ENCODE measurements around the gene GDPGP1. TPM values are rescaled to one million over a fixed set of nuclear protein-coding genes. Genes with fewer than 3 reads are reported as not detected.
A peak's percentile ranks its signal among the peaks of the same experiment; 100 is the strongest.

The GDPGP1 gene
- total RNA-seq, 2 experiments from 2014 or later = 1.5 to 3.6 TPM

DNA sequence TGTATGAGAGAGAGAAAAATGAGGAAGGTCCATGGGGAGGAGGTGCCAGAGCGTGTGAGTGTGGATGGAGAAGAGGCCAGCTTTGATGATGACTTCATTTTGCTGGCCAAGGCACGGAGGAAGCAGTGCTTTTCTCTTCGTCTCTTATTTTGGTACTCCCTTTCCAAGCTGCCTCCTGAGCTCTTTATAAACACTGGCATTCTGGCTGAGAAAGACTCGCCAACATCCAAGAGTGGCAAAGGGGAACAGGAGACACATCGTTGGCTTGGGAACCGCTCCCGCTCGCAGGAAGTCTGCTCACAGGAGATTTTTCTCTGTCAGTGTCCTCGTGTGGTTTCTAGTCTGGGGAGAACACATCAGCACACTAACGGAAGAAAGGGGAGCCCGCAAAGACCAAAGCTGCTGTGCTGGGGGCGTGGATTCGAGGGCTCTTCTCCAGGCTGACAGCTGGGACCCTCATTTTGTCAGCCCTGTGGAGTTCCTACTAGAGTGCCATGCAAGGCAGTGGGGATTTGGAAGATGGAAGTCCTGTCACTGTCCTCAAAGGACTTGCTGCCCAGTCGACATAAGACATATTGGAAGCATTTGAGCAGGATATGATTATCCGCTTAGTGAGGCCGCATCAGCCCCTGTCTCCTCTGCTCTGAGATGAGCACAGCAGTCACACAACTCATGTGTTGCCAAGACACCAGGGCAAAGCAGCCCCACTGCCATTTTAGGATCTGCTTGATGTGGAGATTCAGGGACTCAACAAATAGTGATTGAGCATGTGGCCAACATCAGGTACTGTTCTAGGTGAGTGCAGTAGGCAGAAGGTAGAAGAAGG, 40.8 kb upstream of the GDPGP1 start:
- peaks cover 22% of the 10 kb centered on the region for H3K4me1 Mint-ChIP-seq (ENCODE audit: low read depth)
- intact Hi-C loops (cut with micrococcal nuclease) = no loop called here
- peak; percentile 26 for DNase-seq
- H3K27ac Mint-ChIP-seq = peak overlapping the region; percentile 65
- CTCF ChIA-PET = interaction anchor here (0.7 to 1.4 kb wide), 6 partner anchors 10 to 90 kb away, joined by 3 to 6 read pairs (median 3); no protein-coding TSS in a partner anchor
- H3K4me3 Mint-ChIP-seq = no peak overlapping the region
- H3K9me3 Mint-ChIP-seq = no peaks in the 10 kb centered on the region
- no peaks in the 10 kb centered on the region for H3K27me3 Mint-ChIP-seq (ENCODE audit: low read depth)
- no peaks in the 10 kb centered on the region for H3K36me3 Mint-ChIP-seq (ENCODE audit: low read depth)

DNA sequence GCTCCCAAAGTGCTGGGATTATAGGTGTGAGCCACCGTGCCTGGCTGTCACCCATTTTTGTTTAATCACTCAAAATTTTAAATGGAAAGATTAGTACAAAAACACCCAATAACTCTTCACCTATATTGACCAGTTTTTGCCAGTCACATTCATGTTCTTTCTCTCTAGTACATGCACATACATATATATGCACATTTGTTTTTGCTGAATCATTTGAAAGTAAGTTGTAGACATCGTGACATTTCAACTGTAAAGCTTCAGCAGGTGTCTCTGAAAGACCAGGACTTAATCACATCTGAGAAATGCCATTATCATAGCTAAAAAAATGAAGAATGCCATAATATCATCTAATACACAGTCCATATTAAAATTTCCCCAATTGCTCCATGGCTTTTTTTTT, 39.4 kb upstream of the GDPGP1 start:
- H3K27ac Mint-ChIP-seq = no peak overlapping the region
- H3K4me1 Mint-ChIP-seq (ENCODE audit: low read depth) = peaks cover 22% of the 10 kb centered on the region
- H3K9me3 Mint-ChIP-seq = no peaks in the 10 kb centered on the region
- DNase-seq = no peak
- CTCF ChIA-PET = interaction anchor here (0.6 to 1.6 kb wide), 6 partner anchors 22 to 999 kb away, joined by 3 to 6 read pairs (median 4); no protein-coding TSS in a partner anchor
- no peaks in the 10 kb centered on the region for H3K36me3 Mint-ChIP-seq (ENCODE audit: low read depth)
- no peaks in the 10 kb centered on the region for H3K27me3 Mint-ChIP-seq (ENCODE audit: low read depth)
- H3K4me3 Mint-ChIP-seq = no peak overlapping the region
- intact Hi-C loops (cut with micrococcal nuclease) = no loop called here

GRCh38 chr15:90200534-90201129, 33.4 kb upstream of the GDPGP1 start:
- DNase-seq = no peak
- Mint-ChIP-seq H3K9me3 (no peaks in the 10 kb centered on the region), H3K36me3 (ENCODE audit: low read depth) (no peaks in the 10 kb centered on the region), H3K4me3 (peak overlapping the region; percentile 77), H3K4me1 (ENCODE audit: low read depth) (peaks cover 10% of the 10 kb centered on the region), H3K27me3 (ENCODE audit: low read depth) (peaks cover 2% of the 10 kb centered on the region), H3K27ac (peak overlapping the region; percentile 75)
- CTCF ChIA-PET = interaction anchor here (0.6 to 1.7 kb wide), 6 partner anchors 9 to 103 kb away, joined by 3 to 6 read pairs (median 4); no protein-coding TSS in a partner anchor
- intact Hi-C loops (cut with micrococcal nuclease) = loop anchor here (1.0 kb wide), 1 partner anchor 33 kb away; the partner anchor contains the start of gene CIB1

DNA sequence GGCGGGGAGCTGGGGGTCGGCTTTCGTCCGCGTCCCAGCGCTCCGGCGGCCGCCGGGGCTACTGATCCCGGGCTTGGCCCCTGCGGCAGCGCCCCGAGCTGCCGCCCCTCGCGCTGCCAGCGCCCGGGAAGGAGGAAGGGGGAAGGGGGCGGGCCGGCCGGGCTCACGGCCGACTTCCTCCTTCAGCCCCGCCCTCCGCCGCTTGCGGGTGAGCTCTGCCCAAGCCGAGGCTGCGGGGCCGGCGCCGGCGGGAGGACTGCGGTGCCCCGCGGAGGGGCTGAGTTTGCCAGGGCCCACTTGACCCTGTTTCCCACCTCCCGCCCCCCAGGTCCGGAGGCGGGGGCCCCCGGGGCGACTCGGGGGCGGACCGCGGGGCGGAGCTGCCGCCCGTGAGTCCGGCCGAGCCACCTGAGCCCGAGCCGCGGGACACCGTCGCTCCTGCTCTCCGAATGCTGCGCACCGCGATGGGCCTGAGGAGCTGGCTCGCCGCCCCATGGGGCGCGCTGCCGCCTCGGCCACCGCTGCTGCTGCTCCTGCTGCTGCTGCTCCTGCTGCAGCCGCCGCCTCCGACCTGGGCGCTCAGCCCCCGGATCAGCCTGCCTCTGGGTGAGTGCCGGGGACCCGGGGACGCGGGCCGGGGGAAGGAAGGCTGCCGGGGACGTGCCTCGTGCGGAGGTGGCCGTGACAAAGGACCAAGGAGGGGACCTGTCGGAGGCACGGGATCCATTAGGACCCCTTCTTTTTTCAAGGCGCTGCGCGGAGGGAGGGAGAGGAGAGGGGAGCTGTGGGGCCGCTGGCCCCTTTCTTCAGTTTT, 32.7 kb upstream of the GDPGP1 start, which contains the start of gene SEMA4B:
SEMA4B (plus strand) TSS at position 201 of the 814 bp plus-strand sequence; CDS start at position 450, 249 bp downstream.
- Mint-ChIP-seq H3K27ac (peak within 1 kb of the TSS; percentile 75), H3K4me3 (peak within 1 kb of the TSS; percentile 77), H3K9me3 (no peaks in the 10 kb centered on the region), H3K4me1 (ENCODE audit: low read depth) (peaks cover 11% of the 10 kb centered on the region), H3K27me3 (ENCODE audit: low read depth) (peaks cover 2% of the 10 kb centered on the region), H3K36me3 (ENCODE audit: low read depth) (no peaks in the 10 kb centered on the region)
- DNase-seq = peak; percentile 72
- CTCF ChIA-PET = interaction anchor here (0.6 to 1.7 kb wide), 7 partner anchors 10 to 102 kb away, joined by 3 to 6 read pairs (median 4); no protein-coding TSS in a partner anchor
- intact Hi-C loops (cut with micrococcal nuclease) = loop anchor here (1.0 kb wide), 1 partner anchor 32 kb away; the partner anchor contains the start of gene CIB1

- peaks cover 2% of the 10 kb centered on the region for H3K27me3 Mint-ChIP-seq (ENCODE audit: low read depth)
- no peak overlapping the region for H3K27ac Mint-ChIP-seq
- H3K4me3 Mint-ChIP-seq = peak overlapping the region; percentile 69
- no peak for DNase-seq
- peaks cover 14% of the 10 kb centered on the region for H3K4me1 Mint-ChIP-seq (ENCODE audit: low read depth)
- intact Hi-C loops (cut with micrococcal nuclease) = loop anchor here (1.0 kb wide), 1 partner anchor 31 kb away; the partner anchor contains the start of gene CIB1
- no peaks in the 10 kb centered on the region for H3K36me3 Mint-ChIP-seq (ENCODE audit: low read depth)
- H3K9me3 Mint-ChIP-seq = no peaks in the 10 kb centered on the region
- CTCF ChIA-PET = interaction anchor here (0.6 to 2.4 kb wide), 7 partner anchors 9 to 65 kb away, joined by 3 to 8 read pairs (median 4); no protein-coding TSS in a partner anchor
Measured at GRCh38 chr15:90201944-90202375, 32.0 kb upstream of the GDPGP1 start.

GRCh38 chr15:90202929-90203328, 31.1 kb upstream of the GDPGP1 start:
- Mint-ChIP-seq H3K36me3 (ENCODE audit: low read depth) (no peaks in the 10 kb centered on the region), H3K9me3 (no peaks in the 10 kb centered on the region), H3K27me3 (ENCODE audit: low read depth) (peaks cover 2% of the 10 kb centered on the region), H3K27ac (no peak overlapping the region), H3K4me1 (ENCODE audit: low read depth) (peaks cover 14% of the 10 kb centered on the region), H3K4me3 (peak overlapping the region; percentile 76)
- intact Hi-C loops (cut with micrococcal nuclease) = no loop called here
- CTCF ChIA-PET = interaction anchor here (0.6 to 2.4 kb wide), 6 partner anchors 10 to 226 kb away, joined by 3 to 8 read pairs (median 3); no protein-coding TSS in a partner anchor
- DNase-seq = no peak

- Mint-ChIP-seq H3K36me3 (ENCODE audit: low read depth) (no peaks in the 10 kb centered on the region), H3K27ac (no peak overlapping the region), H3K9me3 (no peaks in the 10 kb centered on the region), H3K27me3 (ENCODE audit: low read depth) (peaks cover 2% of the 10 kb centered on the region), H3K4me3 (no peak overlapping the region), H3K4me1 (ENCODE audit: low read depth) (peaks cover 14% of the 10 kb centered on the region)
- DNase-seq = no peak
- intact Hi-C loops (cut with micrococcal nuclease) = no loop called here
- CTCF ChIA-PET = interaction anchor here (0.6 to 2.4 kb wide), 5 partner anchors 11 to 227 kb away, joined by 3 to 8 read pairs (median 3); no protein-coding TSS in a partner anchor
Measured at GRCh38 chr15:90203473-90203872, 30.5 kb upstream of the GDPGP1 start.

- no peak overlapping the region for H3K27ac Mint-ChIP-seq
- no peak overlapping the region for H3K4me3 Mint-ChIP-seq
- intact Hi-C loops (cut with micrococcal nuclease) = no loop called here
- peaks cover 14% of the 10 kb centered on the region for H3K4me1 Mint-ChIP-seq (ENCODE audit: low read depth)
- H3K9me3 Mint-ChIP-seq = no peaks in the 10 kb centered on the region
- H3K27me3 Mint-ChIP-seq (ENCODE audit: low read depth) = peaks cover 2% of the 10 kb centered on the region
- no peak for DNase-seq
- no peaks in the 10 kb centered on the region for H3K36me3 Mint-ChIP-seq (ENCODE audit: low read depth)
- CTCF ChIA-PET = interaction anchor here (0.6 to 2.4 kb wide), 5 partner anchors 11 to 227 kb away, joined by 3 to 8 read pairs (median 3); no protein-coding TSS in a partner anchor
Measured at GRCh38 chr15:90203922-90204321, 30.1 kb upstream of the GDPGP1 start.

DNA sequence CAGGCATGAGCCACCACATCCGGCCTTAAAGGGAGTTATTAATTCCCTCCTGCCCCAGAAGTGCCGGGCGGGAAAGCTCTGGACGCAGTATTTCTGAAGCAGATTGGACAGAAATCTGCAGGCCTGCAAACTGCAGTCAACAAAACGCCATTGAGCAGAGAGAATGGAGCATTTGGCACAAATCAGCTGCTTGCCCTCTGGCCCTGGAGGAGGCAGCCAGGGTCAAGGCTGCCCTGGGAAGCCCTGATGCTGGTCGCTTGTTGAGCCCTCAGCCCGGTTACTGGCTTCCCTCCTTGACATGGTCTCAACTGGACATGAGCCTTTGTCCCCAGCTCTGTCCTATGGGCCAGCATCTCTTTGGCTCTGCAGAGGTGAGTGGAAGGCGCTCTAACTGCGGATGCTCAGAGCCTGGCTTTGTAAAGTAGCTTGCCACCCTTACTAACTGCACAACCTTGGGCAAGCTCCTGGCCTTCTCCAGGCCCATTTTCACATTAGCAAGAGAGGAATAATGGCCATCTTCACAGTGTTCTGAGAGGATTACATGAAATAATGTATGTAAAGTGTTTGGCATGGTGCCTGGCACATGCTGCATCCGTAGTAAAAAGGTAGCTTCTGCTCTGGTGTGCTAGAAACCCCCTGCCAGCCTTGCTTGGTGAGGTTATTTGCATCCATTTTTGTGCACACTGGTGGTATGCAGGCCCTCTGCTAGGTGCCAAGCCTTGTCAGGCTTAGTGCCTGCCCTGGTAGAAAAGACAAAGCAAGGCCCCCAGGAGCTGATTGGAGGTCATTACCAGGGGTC, 28.8 kb upstream of the GDPGP1 start:
- H3K4me3 Mint-ChIP-seq = no peak overlapping the region
- no peaks in the 10 kb centered on the region for H3K36me3 Mint-ChIP-seq (ENCODE audit: low read depth)
- no peaks in the 10 kb centered on the region for H3K9me3 Mint-ChIP-seq

GRCh38 chr15:90205886-90206285, 28.1 kb upstream of the GDPGP1 start:
- intact Hi-C loops (cut with micrococcal nuclease) = no loop called here
- no peak for DNase-seq
- CTCF ChIA-PET = interaction anchor here (0.6 to 1.6 kb wide), 3 partner anchors 16 to 60 kb away, joined by 3 to 9 read pairs (median 4); partner anchors contain the start of gene CIB1
- Mint-ChIP-seq H3K36me3 (ENCODE audit: low read depth) (no peaks in the 10 kb centered on the region), H3K9me3 (no peaks in the 10 kb centered on the region), H3K27ac (no peak overlapping the region), H3K4me1 (ENCODE audit: low read depth) (peaks cover 24% of the 10 kb centered on the region), H3K27me3 (ENCODE audit: low read depth) (peaks cover 2% of the 10 kb centered on the region), H3K4me3 (no peak overlapping the region)

More for the DNA sequence above, 28.8 kb upstream of the GDPGP1 start:
- no peak overlapping the region for H3K27ac Mint-ChIP-seq
- CTCF ChIA-PET = interaction anchor here (0.6 to 1.6 kb wide), 4 partner anchors 9 to 60 kb away, joined by 3 to 9 read pairs (median 4); partner anchors contain the start of gene CIB1
- H3K27me3 Mint-ChIP-seq (ENCODE audit: low read depth) = peaks cover 2% of the 10 kb centered on the region
- intact Hi-C loops (cut with micrococcal nuclease) = no loop called here
- H3K4me1 Mint-ChIP-seq (ENCODE audit: low read depth) = peaks cover 26% of the 10 kb centered on the region
- DNase-seq = no peak

- intact Hi-C loops (cut with micrococcal nuclease) = no loop called here
Measured at GRCh38 chr15:90207252-90207651, 26.8 kb upstream of the GDPGP1 start.

More at GRCh38 chr15:90207252-90207651, 26.8 kb upstream of the GDPGP1 start:
- no peak for DNase-seq
- Mint-ChIP-seq H3K4me3 (no peak overlapping the region), H3K36me3 (ENCODE audit: low read depth) (no peaks in the 10 kb centered on the region), H3K9me3 (no peaks in the 10 kb centered on the region), H3K27ac (no peak overlapping the region), H3K27me3 (ENCODE audit: low read depth) (peaks cover 2% of the 10 kb centered on the region), H3K4me1 (ENCODE audit: low read depth) (peaks cover 22% of the 10 kb centered on the region)
- CTCF ChIA-PET = interaction anchor here (1.0 kb wide), 1 partner anchor 42 kb away, joined by 3 read pairs; no protein-coding TSS in a partner anchor

Data from activated naive CD4-positive, alpha-beta T cell treated with anti-CD3 and anti-CD28 coated beads for 36 hours (primary cell).